Spleen (tissue), 7 donors: Measurements from ENCODE around the gene CDK2AP2.

ENCODE experiments used
- POLR2A ChIP-seq, 3 donors: fragments of 450-650 bp; IDR thresholded peaks; one replicate each; pipeline ENCODE4 v1.5.1; 2017; ENCODE audit warnings: antibody characterized with exemption in 3 of 3, mild to moderate bottlenecking in 1 of 3
- POLR2AphosphoS5 ChIP-seq, 3 donors: sonication (generic); formaldehyde crosslinking; IDR thresholded peaks; one replicate each; pipeline ENCODE4 v1.5.1; 2017; ENCODE audit warnings: antibody characterized with exemption in 3 of 3
- TF ChIP-seq, protein P1 (sequence below), 11 experiments: fragments of 200-600 bp in 7 of 11; fragments of 450-650 bp in 4 of 11; sonication (generic) in 4 of 11; IDR thresholded peaks in 8 of 11; conservative IDR thresholded peaks in 3 of 11; 1 replicate in 7 of 11; 2 replicates in 4 of 11; pipeline versions ENCODE4 v1.4.0 to v1.8.0; 2016 to 2021; ENCODE audit warnings: antibody characterized with exemption in 11 of 11, inconsistent platforms in 4 of 11, mild to moderate bottlenecking in 1 of 11
- donor health status: DM: no; HTN: no; CAD: no; lungs with moderate emphysema.
- donor health status: DM: no; HTN: no; CAD: no.
- donor health status: DM: no; HTN: no; CAD: no.

DNA sequence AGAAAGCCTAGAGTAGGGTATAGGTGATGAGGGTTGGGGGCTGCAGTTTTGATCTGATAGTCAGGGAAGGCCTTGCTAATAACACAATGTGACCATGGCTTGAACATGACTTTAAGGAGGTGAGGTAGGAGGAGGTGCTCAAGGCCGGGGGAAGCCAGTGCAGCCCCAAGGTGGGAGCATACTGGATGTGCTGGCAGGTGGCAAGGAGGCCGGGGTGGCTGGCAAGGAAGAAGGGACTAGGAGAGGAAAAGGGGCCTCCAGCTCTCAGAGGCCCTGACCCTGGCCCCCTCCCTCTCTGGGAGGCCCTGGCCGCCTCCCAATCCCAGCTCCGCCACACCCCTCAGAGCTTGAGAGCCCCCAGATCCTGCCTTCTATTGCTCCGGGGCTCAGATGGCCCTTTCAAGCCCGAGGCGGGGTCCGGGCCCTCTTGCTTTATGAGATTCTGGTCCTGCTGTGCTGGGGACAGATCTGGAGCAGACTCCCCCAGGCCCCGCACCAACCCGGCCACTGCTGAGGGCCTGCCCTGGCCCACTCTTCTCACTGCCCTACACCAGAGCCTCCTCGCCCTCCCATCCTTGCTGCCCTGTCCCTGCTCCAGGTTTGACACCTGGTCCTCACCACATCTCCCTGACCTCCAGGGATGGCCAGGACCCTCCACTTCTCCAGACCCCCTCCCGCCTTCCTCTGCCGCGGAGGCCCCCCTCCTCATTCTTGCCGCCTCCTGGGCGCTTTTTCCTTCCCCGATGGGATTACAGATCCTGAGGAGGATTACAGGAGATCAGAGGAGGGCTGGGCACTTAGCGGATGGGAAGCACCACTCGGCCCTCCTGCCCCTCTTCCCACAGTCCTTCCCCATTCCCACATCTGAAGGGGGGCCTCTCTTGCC is 4.6 kb downstream of the CDK2AP2 start:
- TF ChIP-seq, protein P1, sequence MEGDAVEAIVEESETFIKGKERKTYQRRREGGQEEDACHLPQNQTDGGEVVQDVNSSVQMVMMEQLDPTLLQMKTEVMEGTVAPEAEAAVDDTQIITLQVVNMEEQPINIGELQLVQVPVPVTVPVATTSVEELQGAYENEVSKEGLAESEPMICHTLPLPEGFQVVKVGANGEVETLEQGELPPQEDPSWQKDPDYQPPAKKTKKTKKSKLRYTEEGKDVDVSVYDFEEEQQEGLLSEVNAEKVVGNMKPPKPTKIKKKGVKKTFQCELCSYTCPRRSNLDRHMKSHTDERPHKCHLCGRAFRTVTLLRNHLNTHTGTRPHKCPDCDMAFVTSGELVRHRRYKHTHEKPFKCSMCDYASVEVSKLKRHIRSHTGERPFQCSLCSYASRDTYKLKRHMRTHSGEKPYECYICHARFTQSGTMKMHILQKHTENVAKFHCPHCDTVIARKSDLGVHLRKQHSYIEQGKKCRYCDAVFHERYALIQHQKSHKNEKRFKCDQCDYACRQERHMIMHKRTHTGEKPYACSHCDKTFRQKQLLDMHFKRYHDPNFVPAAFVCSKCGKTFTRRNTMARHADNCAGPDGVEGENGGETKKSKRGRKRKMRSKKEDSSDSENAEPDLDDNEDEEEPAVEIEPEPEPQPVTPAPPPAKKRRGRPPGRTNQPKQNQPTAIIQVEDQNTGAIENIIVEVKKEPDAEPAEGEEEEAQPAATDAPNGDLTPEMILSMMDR (IDR thresholded peaks at IDR 0.05 in 8 of 11, conservative IDR thresholded peaks at IDR 0.05 in 3 of 11) = no peak
- TF ChIP-seq POLR2AphosphoS5 (IDR thresholded peaks at IDR 0.05) = no peak
- TF ChIP-seq POLR2A (IDR thresholded peaks at IDR 0.05) = no peak
